ENCODE measurements around the gene ARHGAP6. TPM values are rescaled to one million over a fixed set of nuclear protein-coding genes. Genes with fewer than 3 reads are reported as not detected.

Gene ARHGAP6
- total RNA-seq, 2 experiments from 2014 or later, result not detected

DNA sequence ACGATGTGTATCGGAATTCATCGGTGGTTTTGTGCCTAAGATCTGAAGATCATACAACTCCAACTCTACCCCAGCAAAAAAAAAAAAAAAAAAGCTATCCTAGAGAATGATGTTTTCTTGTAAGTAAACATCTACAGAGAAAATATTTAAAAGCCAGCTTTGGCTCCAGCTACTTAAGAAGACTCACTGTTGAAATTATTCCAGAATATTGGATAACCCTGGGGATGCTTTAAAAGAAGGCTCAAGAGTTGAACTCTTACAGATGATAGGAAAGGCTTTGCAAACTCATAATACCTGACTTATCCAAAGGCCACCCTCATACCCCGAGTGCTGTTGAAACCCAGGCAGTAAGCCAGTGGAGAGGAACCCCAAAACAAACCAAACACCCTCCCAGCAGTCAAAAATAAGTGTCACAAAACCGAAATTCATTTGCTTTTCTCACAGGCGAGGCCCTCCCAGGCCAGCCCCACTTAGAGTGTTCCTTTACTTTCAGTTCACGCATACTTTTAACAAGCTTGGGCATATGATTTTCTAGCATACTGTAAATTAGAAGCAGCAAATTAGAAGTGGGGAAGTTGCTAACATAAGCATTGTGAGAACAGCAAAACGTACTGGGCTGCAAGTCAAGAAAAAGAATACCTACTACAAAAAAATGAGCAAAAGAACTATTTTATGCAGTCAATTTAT, 375.2 kb downstream of the ARHGAP6 start:
- TF ChIP-seq CTCF (IDR thresholded peaks at IDR 0.05), result no peak
- intact Hi-C loops (cut with micrococcal nuclease), result no loop called here
- CTCF ChIA-PET, result no interaction called here
- Mint-ChIP-seq H3K9me3 (no peaks in the 10 kb centered on the region), H3K27me3 (no peaks in the 10 kb centered on the region), H3K27ac (no peak overlapping the region), H3K4me1 (ENCODE audit: low read depth) (no peaks in the 10 kb centered on the region), H3K4me3 (no peak overlapping the region), H3K36me3 (ENCODE audit: low read depth) (no peaks in the 10 kb centered on the region)
- POLR2A ChIA-PET, result no interaction called here
- no peak for DNase-seq
- no peak for ATAC-seq

DNA sequence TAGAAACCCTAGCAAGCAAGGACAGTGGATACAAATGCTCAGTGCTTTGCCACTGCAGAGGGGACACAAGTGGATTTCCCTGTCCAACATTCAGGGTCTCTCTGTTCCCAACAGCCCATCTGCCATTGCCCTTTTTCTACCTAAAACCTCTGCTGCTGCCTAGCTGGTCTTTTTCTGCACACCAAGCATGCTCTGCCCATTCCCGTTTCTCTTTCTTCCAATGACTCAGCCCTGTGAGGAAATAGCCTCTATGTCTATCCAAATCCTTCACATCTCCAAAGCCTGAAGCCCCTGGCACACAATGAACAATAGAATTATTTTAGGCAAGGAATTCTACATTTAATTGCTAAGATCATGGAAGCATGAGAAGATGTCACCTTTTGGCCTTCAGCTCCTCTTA, 378.2 kb downstream of the ARHGAP6 start:
- H3K9me3 Mint-ChIP-seq, result no peaks in the 10 kb centered on the region
- no peaks in the 10 kb centered on the region for H3K27me3 Mint-ChIP-seq
- ChIA-PET CTCF (no interaction called here), POLR2A (no interaction called here)
- ATAC-seq (no peak), DNase-seq (no peak)
- H3K4me3 Mint-ChIP-seq, result no peak overlapping the region
- H3K27ac Mint-ChIP-seq, result no peak overlapping the region
- no peaks in the 10 kb centered on the region for H3K36me3 Mint-ChIP-seq (ENCODE audit: low read depth)
- no peaks in the 10 kb centered on the region for H3K4me1 Mint-ChIP-seq (ENCODE audit: low read depth)
- TF ChIP-seq CTCF (IDR thresholded peaks at IDR 0.05), result no peak
- intact Hi-C loops (cut with micrococcal nuclease), result no loop called here

DNA sequence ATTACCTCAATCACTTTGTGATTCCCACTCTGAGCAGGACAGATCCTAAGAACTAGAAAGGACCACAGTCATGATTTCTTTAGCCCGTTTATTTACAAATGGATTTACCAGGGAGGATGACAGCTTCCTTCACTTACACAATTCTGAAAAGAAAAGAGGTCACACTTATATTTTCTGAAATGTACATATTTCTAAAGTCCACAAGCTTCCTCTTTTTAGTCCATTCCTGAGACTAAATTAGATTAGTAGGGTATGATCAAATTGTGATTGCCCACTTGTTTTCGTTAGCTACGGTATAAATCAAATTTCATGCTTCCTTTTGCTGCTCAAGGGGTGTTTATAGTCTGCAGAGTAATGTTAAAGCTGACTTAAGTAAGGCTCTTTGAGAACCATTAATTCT, 380.1 kb downstream of the ARHGAP6 start:
- Mint-ChIP-seq H3K9me3 (no peaks in the 10 kb centered on the region), H3K27me3 (no peaks in the 10 kb centered on the region), H3K4me3 (no peak overlapping the region), H3K36me3 (ENCODE audit: low read depth) (no peaks in the 10 kb centered on the region), H3K4me1 (ENCODE audit: low read depth) (no peaks in the 10 kb centered on the region), H3K27ac (no peak overlapping the region)
- ChIA-PET CTCF (no interaction called here), POLR2A (no interaction called here)
- intact Hi-C loops (cut with micrococcal nuclease), result no loop called here
- TF ChIP-seq CTCF (IDR thresholded peaks at IDR 0.05), result no peak
- DNase-seq, result no peak
- no peak for ATAC-seq

DNA sequence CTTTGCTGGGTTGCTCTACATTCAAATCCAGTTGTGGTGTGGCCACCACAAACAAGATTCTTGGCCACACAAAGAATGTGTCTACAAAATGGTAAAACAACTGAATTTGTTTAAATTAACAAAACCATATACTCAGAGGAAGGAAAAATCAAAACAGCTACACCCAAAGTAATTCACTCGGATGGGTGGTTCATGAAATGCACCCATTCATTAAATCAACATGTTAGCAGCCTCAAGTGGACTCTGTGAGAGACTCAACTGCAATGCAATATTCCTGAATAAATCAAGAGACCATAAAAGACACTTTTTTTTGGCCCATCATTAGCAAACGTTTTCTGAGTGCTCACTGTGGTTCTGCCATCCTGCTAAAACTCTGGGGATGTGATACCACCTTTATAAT, 383.7 kb downstream of the ARHGAP6 start:
- no peak for DNase-seq
- Mint-ChIP-seq H3K36me3 (ENCODE audit: low read depth) (no peaks in the 10 kb centered on the region), H3K4me1 (ENCODE audit: low read depth) (no peaks in the 10 kb centered on the region), H3K9me3 (no peaks in the 10 kb centered on the region), H3K27ac (no peak overlapping the region), H3K4me3 (no peak overlapping the region), H3K27me3 (no peaks in the 10 kb centered on the region)
- POLR2A ChIA-PET, result no interaction called here
- intact Hi-C loops (cut with micrococcal nuclease), result no loop called here
- CTCF ChIA-PET, result no interaction called here
- no peak for TF ChIP-seq CTCF (IDR thresholded peaks at IDR 0.05)
- ATAC-seq, result no peak

DNA sequence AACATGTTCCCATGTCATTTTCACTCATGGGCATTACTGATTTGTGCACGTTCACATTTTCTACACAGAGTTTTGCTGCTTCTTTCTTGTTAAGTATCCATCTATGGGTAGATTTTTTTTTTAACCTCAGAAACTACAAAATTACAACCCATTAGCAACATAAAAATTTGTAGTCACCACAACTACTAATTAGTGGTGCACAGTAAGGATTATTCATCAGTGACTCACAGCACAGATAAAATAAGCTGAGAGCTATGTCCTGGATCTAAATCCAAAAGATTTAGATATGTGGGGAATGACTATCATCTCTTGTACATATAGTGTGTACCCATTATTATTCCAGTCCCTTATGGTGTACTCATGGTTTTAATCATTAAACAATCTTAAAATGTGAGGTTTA, 392.2 kb downstream of the ARHGAP6 start:
- TF ChIP-seq CTCF (IDR thresholded peaks at IDR 0.05), result no peak
- H3K4me1 Mint-ChIP-seq (ENCODE audit: low read depth), result no peaks in the 10 kb centered on the region
- no peak for ATAC-seq
- no peak for DNase-seq
- intact Hi-C loops (cut with micrococcal nuclease), result no loop called here
- H3K27ac Mint-ChIP-seq, result no peak overlapping the region
- no peaks in the 10 kb centered on the region for H3K27me3 Mint-ChIP-seq
- H3K36me3 Mint-ChIP-seq (ENCODE audit: low read depth), result no peaks in the 10 kb centered on the region
- H3K4me3 Mint-ChIP-seq, result no peak overlapping the region
- POLR2A ChIA-PET, result no interaction called here
- no peaks in the 10 kb centered on the region for H3K9me3 Mint-ChIP-seq
- CTCF ChIA-PET, result no interaction called here

All from activated CD8-positive, alpha-beta T cell treated with anti-CD3 and anti-CD28 coated beads for 36 hours (primary cell).